GM21526 (cell line): Measurements from ENCODE around the gene CLGN.

Source experiments
- ATAC-seq: cut with Tn5 transposase; IDR thresholded peaks from one replicate; pipeline ENCODE4 v1.9.1; 2021; ENCODE audit warnings: moderate library complexity; ENCODE audit not compliant: unreplicated experiment, low FRiP score

Gene CLGN

GRCh38 chr4:140342620-140343019 lies 84.8 kb downstream of the CLGN start:
- no peak for ATAC-seq
